GM19455 (cell line): ENCODE measurements around the gene IL1RL2.

Experiments used
- ATAC-seq: cut with Tn5 transposase; IDR thresholded peaks from one replicate; pipeline ENCODE4 v1.9.1; 2021; ENCODE audit not compliant: unreplicated experiment

The IL1RL2 gene

DNA sequence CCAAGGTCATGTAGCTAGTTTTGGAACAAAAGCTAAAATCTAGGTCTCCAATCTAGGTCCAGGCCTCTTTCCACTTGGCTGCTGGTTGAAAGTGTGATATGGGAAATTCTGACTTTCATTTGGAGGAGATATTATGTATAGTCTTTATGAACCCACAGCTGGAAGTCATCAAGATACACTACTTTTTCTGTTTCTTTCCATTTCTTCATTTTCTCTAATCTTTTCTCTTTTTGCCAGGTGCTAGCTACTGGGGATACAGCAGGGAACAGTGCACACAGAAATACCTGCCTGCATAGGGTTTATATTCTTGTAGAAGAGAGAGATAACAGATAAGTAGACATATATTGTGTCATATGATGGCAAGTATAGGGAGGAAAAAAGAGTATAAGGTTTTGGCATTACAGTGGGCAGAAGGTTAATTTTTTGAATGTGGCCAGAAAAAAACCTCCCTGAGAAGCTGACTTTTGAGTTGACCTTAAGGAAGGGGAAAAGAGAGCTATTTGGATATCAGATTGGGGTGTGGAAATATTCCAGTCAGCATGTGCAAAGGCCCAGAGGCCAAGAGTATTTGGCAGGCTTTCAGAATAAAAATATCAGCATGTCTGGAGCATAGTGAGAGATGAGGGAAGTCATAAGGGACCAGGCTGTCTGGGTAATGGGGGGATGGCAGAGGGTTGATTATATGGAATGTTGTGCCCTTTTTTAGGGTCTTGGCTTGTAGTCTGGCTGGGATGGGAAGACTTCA is 28.6 kb upstream of the IL1RL2 start:
- no peak for ATAC-seq

DNA sequence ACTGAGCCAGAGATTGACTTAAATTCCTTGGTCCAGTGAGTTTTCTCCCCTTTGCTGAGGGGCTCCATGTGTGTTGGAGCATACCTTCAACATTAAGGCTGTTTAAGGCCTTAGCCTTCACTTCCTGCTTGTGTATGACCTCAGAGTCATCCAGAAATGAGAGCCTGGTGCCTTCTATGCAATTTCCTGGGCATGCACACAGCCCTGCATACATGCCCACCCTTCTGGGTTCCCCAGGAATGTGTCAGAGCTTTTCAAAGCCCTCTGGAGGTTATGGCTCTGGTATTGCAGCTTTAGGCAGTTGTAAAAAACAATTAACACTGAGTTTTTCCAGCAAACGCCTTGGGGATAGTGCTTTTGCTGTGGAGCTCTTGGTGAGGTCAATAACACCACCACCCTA is 27.5 kb upstream of the IL1RL2 start:
- no peak for ATAC-seq

DNA sequence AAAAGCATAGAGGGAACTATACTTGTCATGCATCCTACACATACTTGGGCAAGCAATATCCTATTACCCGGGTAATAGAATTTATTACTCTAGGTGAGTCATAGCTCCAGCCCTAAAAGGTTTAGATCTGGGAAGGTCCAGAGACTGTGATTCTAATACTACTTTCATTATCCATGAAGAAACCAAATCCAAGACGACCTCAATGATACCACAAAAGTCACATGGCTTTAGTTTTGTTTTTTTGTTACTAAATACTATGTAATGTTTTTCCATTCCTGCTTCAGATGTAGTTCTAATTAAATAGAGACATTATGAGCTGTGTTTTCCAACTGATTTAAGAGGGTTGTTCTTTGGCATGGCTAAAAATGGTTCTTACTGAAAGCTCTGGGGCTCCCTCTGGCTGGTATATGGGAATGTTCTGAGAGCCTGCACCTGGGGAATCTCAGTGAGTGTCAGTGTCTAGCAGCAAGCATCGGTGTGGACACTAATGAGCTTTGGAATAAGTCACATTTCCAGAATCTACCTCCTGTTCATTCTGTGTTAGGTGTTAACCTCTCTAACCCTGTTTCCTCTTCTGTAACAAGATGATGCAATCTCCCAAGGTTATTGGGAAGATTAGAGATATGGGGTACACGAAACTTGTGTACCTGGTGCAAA is 20.5 kb upstream of the IL1RL2 start:
- no peak for ATAC-seq

DNA sequence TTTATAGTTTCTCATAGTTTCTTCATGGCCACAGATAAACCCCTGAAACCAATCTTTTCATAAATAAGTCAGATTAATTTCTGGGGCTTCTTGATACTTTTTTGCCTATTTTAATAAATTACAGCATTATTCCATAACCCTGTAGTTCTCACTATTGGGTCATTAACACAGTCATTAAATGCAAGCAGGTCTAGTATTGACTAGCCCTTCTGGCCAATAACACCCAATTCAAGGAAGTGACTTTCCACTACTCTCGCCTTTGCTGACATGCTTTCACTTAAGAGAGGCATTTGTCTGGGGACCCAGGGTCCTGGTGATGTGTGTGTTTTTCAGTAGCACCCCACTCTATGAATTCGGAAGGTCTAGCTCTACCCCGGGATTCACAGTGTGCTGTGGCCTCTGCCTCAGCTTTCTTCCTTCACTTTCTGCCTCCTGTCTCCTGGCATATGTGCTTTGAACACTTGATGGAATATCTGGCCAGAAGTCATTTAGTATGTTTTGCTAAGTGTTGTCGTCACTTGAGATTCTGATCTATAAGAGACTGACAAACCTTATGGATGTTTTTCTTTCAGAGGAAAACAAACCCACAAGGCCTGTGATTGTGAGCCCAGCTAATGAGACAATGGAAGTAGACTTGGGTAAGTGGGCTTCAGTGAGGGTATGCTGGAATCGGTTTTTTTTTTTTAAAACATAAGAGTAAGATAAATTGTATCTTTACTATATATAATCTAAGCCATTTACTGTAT is 18.6 kb upstream of the IL1RL2 start:
- ATAC-seq: no peak

DNA sequence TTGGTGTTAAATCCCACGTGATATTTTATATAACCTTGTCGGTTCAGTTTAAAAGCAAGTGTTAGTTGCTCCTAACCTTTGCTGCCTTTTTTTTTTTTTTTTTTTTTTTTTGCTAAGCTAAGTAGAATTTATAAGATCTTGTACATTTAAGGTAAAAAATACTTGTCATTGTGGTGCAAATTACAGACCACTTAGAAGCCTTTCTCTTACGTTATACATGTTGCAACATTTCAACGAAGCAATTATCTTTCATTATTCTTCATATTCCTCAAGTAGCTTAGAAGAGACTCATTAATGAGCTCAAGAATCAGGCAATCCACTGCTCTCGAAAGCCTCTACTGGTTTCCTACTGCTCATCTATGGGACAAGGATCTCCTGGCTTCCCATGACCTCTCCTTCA is 14.9 kb upstream of the IL1RL2 start:
- no peak for ATAC-seq

DNA sequence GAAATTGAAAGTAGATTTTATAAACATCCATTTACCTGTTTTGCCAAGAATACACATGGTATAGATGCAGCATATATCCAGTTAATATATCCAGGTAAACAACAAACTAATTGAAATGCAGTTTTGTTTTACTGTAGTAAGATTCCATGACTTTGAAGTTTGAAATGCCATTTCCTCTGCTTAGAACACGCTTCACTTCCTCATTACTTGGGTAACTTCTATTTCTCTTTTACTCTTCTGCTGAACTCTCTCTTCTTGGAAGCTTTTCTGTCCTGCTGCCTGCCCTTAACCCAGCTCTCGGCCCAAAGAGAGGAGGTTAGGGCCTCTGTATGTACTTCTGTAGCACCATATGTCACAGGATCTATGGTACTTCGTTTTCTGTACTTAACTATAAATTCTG is 14.1 kb upstream of the IL1RL2 start:
- no peak for ATAC-seq

DNA sequence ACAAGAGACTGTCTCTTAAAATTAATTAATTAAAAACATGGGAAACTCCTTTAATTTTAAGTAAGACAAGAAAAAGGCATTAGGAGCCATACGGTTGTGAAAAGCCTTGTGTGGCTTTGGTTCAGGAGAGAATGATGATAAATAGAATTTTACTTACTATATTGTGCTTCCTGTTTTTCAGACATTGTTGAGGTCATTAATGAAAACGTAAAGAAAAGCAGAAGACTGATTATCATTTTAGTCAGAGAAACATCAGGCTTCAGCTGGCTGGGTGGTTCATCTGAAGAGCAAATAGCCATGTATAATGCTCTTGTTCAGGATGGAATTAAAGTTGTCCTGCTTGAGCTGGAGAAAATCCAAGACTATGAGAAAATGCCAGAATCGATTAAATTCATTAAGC is 10.7 kb upstream of the IL1RL2 start:
- ATAC-seq: no peak

DNA sequence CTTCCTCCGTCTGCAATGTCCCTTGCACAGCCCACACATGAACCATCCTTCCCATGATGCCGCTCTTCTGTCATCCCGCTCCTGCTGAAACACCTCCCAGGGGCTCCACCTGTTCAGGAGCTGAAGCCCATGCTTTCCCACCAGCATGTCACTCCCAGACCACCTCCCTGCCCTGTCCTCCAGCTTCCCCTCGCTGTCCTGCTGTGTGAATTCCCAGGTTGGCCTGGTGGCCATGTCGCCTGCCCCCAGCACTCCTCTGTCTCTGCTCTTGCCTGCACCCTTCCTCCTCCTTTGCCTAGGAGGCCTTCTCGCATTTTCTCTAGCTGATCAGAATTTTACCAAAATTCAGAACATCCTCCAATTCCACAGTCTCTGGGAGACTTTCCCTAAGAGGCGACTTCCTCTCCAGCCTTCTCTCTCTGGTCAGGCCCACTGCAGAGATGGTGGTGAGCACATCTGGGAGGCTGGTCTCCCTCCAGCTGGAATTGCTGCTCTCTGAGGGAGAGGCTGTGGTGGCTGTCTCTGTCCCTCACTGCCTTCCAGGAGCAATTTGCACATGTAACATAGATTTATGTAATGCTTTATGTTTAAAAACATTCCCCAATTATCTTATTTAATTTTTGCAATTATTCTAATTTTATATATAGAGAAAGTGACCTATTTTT is 8.9 kb upstream of the IL1RL2 start:
- no peak for ATAC-seq

DNA sequence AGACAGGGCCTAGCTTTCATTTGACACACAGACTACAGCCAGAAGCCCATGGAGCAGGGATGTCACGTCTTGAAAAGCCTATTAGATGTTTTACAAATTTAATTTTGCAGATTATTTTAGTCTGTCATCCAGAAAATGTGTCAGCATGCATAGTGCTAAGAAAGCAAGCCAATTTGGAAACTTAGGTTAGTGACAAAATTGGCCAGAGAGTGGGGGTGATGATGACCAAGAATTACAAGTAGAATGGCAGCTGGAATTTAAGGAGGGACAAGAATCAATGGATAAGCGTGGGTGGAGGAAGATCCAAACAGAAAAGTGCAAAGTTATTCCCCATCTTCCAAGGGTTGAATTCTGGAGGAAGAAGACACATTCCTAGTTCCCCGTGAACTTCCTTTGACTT is 7.8 kb upstream of the IL1RL2 start:
- no peak for ATAC-seq

DNA sequence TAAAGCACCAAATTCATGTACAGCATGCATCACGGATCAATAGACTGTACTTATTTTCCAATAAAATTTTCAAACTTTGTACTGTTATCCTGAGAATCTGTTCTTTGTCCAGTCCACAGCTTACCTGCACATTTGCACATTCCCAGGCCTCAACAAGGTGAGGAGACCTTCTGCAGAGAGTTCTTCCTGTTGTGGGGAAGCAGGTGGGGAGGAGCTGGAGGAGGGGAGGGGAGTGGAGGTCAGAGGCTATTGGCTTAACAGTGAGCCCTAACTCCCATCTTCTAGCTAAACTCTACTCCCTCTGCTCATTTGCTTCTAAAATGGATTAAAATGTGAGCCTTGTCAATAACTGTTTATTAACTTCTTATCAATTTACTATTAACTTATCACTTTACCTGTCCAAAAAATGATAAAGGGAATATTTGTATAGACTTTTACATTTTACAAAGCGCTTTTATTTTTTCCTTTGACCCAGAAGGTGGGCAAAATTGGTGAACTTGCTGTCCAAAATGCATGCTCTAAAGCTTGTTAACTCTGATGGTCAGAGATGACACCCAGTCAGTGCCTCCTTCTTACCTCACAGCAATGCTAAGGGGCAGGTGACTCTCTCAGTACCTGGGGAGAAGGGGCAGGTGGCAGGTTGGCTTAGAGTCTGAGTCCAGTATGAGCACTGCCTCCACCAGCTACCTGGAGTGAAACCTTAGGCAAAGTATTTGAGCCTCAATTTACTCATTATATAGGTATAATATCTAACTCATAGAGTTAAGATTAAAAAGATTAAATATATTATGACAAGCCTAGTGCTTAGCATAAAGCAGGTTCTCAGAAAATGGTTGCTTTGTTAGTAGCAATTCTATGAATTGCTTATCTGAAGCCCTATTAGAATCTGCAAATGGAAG is 6.8 kb upstream of the IL1RL2 start:
- no peak for ATAC-seq

DNA sequence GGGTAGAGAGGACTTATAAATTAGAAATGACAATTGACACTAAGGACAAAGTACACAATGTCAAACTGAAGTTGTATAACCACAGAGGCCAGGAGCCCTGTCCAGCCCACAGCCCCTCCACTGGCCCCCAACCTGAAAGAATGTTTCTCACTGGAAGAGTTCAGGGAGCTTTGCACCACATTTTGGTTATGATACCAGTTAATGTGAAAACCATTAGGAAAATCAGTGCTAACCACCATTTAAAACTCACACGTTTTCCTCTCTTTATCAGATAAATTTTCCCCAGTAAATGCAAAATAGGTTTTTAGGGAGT is 6.2 kb upstream of the IL1RL2 start:
- ATAC-seq: no peak

DNA sequence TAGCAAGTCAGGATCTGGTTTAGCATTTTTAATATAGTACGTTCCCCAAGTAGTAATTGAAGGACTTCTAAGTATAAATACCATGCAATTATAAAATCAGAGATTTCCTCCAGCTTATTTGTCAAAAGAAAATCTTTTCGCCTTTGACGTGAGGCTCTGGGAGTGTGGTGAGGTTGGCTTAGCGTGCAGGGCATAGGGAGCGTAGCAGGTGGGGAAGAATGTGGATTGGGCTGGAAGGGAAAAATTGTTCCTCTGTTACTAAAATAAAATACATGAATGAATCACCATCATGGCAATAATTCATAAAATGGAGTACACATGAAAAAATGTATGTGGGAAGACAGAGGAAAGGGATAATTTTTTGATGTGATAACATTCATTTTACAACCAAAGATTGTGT is 5.4 kb upstream of the IL1RL2 start:
- ATAC-seq: no peak

DNA sequence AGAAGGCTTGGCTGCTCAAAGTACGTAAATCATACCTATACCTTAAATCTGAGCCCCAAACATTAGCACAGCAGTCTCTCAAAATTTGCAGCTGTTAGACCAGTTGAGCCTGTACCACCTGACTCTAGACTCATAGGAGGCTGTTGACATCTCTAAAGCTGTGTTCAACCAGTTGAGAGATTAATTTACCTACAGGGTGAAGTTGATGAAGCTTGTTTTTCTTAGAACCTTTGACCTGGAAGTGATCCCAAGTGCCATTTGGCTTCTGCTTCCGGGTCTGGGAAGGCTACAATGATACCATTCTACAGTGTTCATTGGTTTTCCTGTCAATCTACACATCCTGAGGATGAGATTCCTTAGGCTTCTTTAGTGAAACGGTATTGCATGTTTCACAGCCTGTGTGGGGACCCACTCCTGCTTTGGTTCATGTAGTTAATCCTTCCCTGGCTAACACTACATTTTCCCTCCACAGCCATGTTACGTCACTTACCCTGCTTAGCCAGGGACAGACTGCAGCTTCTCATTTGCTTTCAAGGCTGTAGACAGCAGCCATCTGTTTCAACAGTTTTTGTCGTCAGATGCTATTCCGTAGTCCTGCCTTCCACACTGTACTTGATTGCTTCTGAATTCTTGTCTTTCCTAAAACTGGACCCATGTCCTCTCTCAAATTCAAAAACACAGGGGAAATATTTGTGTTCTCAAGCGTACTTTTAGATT is 4.7 kb upstream of the IL1RL2 start:
- ATAC-seq: no peak

DNA sequence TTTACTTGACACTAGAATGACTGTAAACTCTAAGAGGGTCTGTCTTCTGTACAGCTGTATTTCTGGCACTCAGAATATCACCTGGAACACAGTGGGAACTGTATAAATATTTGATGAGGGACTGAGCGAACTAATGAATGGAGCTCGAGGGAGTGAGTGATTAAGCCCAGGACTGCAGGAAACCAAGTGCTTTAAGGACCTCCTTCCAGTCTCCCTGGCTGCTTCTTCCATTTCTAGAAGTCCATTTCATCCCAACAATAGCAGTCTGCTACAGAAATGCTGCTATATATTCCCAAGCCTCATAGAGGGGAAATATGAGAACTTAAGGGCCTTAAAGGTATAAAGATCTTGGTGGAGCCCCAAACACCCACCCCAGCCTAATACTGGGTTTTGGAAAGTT is 2.8 kb upstream of the IL1RL2 start:
- ATAC-seq: no peak

DNA sequence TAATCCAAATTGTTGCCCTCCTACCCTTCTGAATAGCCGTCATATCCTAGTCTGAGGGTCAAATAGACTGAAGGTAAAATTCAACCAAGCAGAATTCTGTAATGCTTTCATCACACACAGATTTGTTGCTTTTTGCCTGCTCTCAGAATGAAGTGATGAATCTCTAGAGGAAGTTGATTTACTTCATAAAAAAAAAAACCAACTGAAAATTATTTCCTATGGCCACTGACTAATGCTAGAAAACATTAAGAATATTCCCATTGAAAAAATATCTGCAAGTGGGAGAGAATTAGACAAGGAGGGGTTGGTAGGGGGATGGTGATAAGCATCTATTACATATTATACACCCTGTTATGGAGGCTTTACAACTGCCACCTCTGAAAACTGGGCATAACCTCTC is 2.3 kb upstream of the IL1RL2 start:
- no peak for ATAC-seq

DNA sequence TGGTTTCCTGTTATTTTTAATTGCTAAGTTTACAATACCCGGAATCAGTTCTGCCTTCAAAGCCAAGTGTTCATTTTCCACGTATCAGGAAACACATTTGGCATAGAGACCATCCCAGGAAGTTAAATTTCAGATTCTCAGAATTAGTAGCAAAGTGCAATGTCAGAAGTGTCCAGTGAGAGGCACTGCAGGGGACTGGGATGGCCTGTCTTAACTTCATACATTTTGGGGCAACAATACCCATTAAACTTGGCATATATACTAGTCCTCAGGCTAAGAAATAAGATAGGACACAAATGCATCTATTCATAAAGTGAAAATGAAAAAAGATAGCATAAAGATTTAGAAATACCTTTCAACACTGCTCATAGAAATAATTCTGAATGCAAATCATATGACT is 1.5 kb upstream of the IL1RL2 start:
- ATAC-seq: no peak

DNA sequence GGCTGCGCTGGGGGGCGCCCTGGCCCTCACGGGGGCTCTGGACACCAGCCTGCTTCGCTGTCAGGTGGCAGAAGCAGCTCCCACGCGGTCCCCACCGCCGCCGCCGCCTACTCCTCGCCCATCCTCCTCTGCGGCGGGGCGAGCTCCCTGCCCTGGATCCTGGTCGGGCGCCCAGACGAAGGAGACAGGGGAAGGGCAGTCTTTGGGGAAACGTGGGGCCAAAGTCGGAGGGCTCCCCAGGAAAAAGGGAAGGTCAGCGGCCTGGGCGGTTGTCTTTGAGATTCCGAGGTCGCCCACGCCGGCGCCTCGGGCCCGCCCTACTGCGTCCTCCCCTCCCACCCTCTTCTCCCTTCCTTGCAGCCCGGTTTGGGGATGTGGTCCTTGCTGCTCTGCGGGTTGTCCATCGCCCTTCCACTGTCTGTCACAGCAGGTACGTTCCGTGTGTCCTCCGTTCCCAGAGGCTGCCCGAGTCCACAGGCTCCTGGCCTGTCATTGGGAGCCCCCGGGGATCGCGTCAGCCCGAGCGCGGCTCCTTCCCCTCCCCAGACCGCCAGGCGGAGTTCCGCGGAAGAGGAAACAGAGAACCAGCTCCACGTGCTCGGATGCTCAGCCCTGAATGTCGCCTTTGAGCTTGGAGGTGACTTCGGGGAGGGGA is 800 bp downstream of the IL1RL2 start:
- ATAC-seq: no peak

DNA sequence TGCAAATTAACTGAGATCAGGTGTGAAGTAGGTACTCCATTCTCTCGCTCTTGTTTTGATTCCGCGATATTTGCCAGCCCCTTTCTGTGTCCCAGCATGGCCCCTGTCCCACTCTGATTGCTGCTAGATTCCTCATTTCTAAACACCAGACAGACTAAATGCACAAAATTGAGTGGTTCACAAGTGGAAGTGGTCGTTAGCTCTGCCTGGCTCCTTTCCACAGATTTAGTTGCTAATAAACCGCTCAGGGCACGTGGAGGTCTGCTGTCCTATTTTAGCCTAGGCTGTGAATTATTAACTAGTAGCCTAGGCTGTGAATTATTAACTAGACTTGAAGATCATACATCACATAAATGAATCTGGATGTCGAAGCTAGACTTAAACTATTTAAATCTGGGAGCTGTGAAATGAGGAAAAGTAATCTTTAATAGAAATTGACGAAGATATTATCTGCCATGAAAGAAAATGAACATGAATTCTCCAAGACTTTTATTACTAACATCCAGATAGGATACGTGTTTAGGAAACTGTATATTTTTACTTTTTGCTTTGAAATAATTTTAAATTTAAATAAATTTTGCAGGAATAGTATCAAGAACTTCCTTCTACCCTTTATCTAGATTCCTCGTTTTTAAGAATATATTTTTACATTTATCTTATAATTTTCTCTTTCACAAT is 3.7 kb downstream of the IL1RL2 start:
- ATAC-seq: no peak

DNA sequence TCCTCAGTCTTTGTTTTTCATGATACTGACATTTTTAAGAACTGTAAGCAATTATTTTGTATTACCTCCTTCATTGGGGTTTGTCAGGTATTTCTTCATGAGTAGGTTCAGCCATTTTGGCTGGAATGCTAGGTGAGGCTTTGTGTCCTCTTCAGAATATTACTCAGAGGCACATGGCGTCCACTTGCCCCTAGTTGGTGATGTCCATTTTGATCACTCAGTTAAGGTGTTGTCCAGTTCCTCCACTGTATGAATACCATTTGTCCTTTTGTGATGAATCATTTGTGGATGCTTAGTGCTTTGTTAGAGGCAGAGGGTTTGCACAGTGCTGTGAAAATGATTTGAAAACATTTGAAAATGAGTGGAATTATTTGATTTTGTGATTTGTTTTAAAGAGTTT is 4.7 kb downstream of the IL1RL2 start:
- ATAC-seq: no peak
